Measurements from ENCODE around the gene CALHM3.

- TF ChIP-seq POLR2A (IDR thresholded peaks at IDR 0.05; ENCODE audit: low read length): no peak
- TF ChIP-seq GATA1 (IDR thresholded peaks at IDR 0.05; ENCODE audit: low read depth, low read length): no peak
Measured at GRCh38 chr10:103423748-103424147, 55.3 kb downstream of the CALHM3 start.
